ENCODE measurements around the gene SH3BP5. TPM values are rescaled to one million over a fixed set of nuclear protein-coding genes. Genes with fewer than 3 reads are reported as not detected.
"Not testable (repeated sequence)": the region's sequence is repeated elsewhere in the genome, so short reads cannot be mapped to it uniquely, and the experiment has no call there.

The SH3BP5 gene
- total RNA-seq, 2 experiments from 2014 or later, result 15.1 to 31.3 TPM

DNA sequence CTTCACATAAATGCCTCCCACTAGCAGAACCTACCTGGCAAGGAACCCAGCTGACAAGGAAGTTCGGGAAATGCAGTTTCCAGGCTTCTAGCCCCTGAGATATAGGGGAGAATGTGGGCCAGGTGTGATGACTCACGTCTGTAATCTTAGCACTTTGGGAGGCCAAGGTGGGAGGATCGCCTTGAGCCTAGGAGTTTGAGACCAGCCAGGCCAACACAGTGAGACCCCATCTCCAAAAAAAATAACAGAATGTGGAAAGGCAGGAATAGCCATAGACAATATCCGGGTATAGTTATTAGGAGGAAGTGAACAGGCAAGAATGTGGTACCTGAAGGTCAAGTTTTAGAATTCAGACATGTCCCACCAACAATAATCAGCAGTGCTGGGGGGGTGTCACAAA lies 40.5 kb upstream of the SH3BP5 start:
- Histone ChIP-seq H4K20me1 (ENCODE audit: insufficient read depth, low read length) (no peaks in the 10 kb centered on the region), H3K36me3 (ENCODE audit: insufficient read depth, low read length) (no peaks in the 10 kb centered on the region), H3K27ac (ENCODE audit: low read depth, low read length, poor library complexity, severe bottlenecking) (no peak overlapping the region), H3K9me3 (ENCODE audit: low read length) (no peaks in the 10 kb centered on the region), H3K4me2 (ENCODE audit: low read length) (no peak overlapping the region), H3K9me2 (ENCODE audit: insufficient read depth, low read length) (no peaks in the 10 kb centered on the region), H3K4me3 (ENCODE audit: low read depth, low read length, poor library complexity, severe bottlenecking) (no peak overlapping the region), H3K79me2 (ENCODE audit: insufficient read depth, low read depth, low read length) (no peaks in the 10 kb centered on the region), H2AFZ (ENCODE audit: low read length) (no peak overlapping the region), H3K4me1 (ENCODE audit: insufficient read depth, low read length, poor library complexity, severe bottlenecking) (peaks cover 10% of the 10 kb centered on the region)
- TF ChIP-seq, protein P1, sequence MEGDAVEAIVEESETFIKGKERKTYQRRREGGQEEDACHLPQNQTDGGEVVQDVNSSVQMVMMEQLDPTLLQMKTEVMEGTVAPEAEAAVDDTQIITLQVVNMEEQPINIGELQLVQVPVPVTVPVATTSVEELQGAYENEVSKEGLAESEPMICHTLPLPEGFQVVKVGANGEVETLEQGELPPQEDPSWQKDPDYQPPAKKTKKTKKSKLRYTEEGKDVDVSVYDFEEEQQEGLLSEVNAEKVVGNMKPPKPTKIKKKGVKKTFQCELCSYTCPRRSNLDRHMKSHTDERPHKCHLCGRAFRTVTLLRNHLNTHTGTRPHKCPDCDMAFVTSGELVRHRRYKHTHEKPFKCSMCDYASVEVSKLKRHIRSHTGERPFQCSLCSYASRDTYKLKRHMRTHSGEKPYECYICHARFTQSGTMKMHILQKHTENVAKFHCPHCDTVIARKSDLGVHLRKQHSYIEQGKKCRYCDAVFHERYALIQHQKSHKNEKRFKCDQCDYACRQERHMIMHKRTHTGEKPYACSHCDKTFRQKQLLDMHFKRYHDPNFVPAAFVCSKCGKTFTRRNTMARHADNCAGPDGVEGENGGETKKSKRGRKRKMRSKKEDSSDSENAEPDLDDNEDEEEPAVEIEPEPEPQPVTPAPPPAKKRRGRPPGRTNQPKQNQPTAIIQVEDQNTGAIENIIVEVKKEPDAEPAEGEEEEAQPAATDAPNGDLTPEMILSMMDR (conservative IDR thresholded peaks at IDR 0.05; ENCODE audit: low read length), result no peak
- TF ChIP-seq EZH2phosphoT487 (IDR thresholded peaks at IDR 0.05; ENCODE audit: borderline replicate concordance, low read depth, low read length), result no peak
- DNase-seq (ENCODE audit: low spot score), result no peak
- POLR2A ChIA-PET, result interaction anchor here (1.0 to 1.6 kb wide), 2 partner anchors 9 to 11 kb away, joined by 3 to 4 read pairs; no protein-coding TSS in a partner anchor
- no TSS peak for BruUV-seq (replicated peaks)
- CTCF ChIA-PET (ENCODE audit: unreplicated experiment), result no interaction called here
- intact Hi-C loops (cut with micrococcal nuclease; ENCODE audit: unreplicated experiment), result no loop called here

DNA sequence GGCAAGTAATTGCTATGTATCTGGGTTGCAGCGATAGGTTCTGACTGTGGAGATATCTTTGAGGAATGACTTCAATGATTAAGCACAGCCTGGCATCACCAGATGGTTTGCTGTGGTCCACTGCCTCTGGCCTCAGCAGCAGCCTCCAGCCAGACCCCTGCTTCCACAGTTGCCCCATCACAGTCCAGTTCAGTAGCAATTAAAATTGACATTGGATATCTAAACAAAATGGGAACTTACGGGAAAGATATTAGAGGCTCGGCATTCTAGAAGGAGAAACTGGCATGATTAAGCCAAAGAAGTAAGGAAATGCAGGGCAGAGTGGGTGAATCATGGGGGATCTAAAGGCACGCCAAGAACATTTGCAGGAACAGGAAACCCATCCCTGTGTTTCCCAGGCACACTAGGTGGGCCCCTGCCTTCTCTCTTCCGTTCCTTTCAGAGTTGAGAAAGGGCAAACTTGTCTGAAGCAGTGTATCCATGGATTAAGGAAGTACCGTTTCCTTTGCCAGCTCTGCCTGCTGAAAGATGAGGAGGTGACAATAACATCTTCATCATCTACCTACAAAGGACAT lies 36.3 kb upstream of the SH3BP5 start:
- H3K79me2 ChIP-seq (ENCODE audit: insufficient read depth, low read depth, low read length), result no peaks in the 10 kb centered on the region
- no peaks in the 10 kb centered on the region for H3K9me2 ChIP-seq (ENCODE audit: insufficient read depth, low read length)
- intact Hi-C loops (cut with micrococcal nuclease; ENCODE audit: unreplicated experiment), result no loop called here
- no peaks in the 10 kb centered on the region for H3K9me3 ChIP-seq (ENCODE audit: low read length)
- TF ChIP-seq EZH2phosphoT487 (IDR thresholded peaks at IDR 0.05; ENCODE audit: borderline replicate concordance, low read depth, low read length), result no peak
- TF ChIP-seq, protein P1 (conservative IDR thresholded peaks at IDR 0.05; ENCODE audit: low read length), result no peak
- no peak overlapping the region for H3K4me3 ChIP-seq (ENCODE audit: low read depth, low read length, poor library complexity, severe bottlenecking)
- H4K20me1 ChIP-seq (ENCODE audit: insufficient read depth, low read length), result no peaks in the 10 kb centered on the region
- POLR2A ChIA-PET, result interaction anchor here (0.7 to 1.2 kb wide), 2 partner anchors 7 to 36 kb away, joined by 3 to 7 read pairs; no protein-coding TSS in a partner anchor
- no peaks in the 10 kb centered on the region for H3K36me3 ChIP-seq (ENCODE audit: insufficient read depth, low read length)
- CTCF ChIA-PET (ENCODE audit: unreplicated experiment), result no interaction called here
- peaks cover 11% of the 10 kb centered on the region for H3K4me1 ChIP-seq (ENCODE audit: insufficient read depth, low read length, poor library complexity, severe bottlenecking)
- H3K27ac ChIP-seq (ENCODE audit: low read depth, low read length, poor library complexity, severe bottlenecking), result no peak overlapping the region
- no peak for DNase-seq (ENCODE audit: low spot score)
- no peak overlapping the region for H3K4me2 ChIP-seq (ENCODE audit: low read length)
- BruUV-seq (replicated peaks), result no TSS peak
- H2AFZ ChIP-seq (ENCODE audit: low read length), result no peak overlapping the region

DNA sequence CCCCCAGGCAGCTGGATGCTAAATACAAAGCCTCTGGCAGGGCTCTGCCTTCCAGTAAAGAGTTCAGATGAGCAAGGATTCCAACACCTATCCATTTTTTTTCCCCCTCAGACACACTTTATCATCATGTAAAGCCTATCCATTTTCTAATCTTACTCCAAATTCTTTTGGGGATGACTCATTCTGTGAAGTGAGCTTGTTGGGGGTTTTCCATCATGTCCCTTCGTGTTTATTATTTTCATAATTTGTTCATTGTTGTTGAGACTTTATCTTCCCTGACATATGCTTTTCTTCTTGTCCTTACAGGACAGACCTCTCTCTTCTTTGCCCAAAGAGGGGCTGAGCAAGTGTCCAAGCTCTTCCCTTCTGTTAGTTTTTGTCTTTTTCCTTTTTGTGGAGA lies 34.7 kb upstream of the SH3BP5 start:
- H3K27ac ChIP-seq (ENCODE audit: low read depth, low read length, poor library complexity, severe bottlenecking), result no peak overlapping the region
- H3K4me3 ChIP-seq (ENCODE audit: low read depth, low read length, poor library complexity, severe bottlenecking), result no peak overlapping the region
- no peaks in the 10 kb centered on the region for H3K9me3 ChIP-seq (ENCODE audit: low read length)
- no peak for DNase-seq (ENCODE audit: low spot score)
- CTCF ChIA-PET (ENCODE audit: unreplicated experiment), result interaction anchor here (0.5 kb wide), 1 partner anchor 102 kb away, joined by 4 read pairs; no protein-coding TSS in a partner anchor
- H3K9me2 ChIP-seq (ENCODE audit: insufficient read depth, low read length), result no peaks in the 10 kb centered on the region
- peaks cover 21% of the 10 kb centered on the region for H3K4me1 ChIP-seq (ENCODE audit: insufficient read depth, low read length, poor library complexity, severe bottlenecking)
- no peak overlapping the region for H3K4me2 ChIP-seq (ENCODE audit: low read length)
- intact Hi-C loops (cut with micrococcal nuclease; ENCODE audit: unreplicated experiment), result no loop called here
- H2AFZ ChIP-seq (ENCODE audit: low read length), result no peak overlapping the region; the same call in 1 of the 2 replicates
- no peaks in the 10 kb centered on the region for H3K79me2 ChIP-seq (ENCODE audit: insufficient read depth, low read depth, low read length)
- H4K20me1 ChIP-seq (ENCODE audit: insufficient read depth, low read length), result no peaks in the 10 kb centered on the region
- BruUV-seq (replicated peaks), result no TSS peak
- POLR2A ChIA-PET, result interaction anchor here (0.5 to 1.4 kb wide), 10 partner anchors 9 to 430 kb away, joined by 3 to 5 read pairs (median 3); no protein-coding TSS in a partner anchor
- TF ChIP-seq EZH2phosphoT487 (IDR thresholded peaks at IDR 0.05; ENCODE audit: borderline replicate concordance, low read depth, low read length), result no peak
- TF ChIP-seq, protein P1 (conservative IDR thresholded peaks at IDR 0.05; ENCODE audit: low read length), result no peak
- no peaks in the 10 kb centered on the region for H3K36me3 ChIP-seq (ENCODE audit: insufficient read depth, low read length)

DNA sequence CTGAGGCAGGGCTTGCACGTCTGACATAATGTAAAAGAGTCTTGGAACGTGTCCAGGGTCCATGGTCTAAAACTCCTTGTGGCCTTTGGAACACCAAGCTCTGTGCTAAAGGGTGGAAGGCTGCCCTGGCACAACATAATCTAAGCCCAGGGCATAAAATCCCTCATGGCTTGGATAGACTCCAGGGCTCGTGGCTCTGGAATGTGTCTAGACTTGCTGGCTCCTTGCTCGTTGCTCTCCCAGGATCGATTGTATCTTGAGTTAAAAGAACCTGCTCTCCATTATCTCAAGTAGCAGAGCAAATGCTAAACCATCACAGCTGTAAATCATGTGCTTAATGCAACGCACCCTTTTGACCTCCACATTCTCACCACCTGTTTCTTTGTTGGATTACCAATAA lies 31.7 kb upstream of the SH3BP5 start:
- H4K20me1 ChIP-seq (ENCODE audit: insufficient read depth, low read length); H2AFZ ChIP-seq (ENCODE audit: low read length); H3K36me3 ChIP-seq (ENCODE audit: insufficient read depth, low read length); BruUV-seq (replicated peaks); H3K4me2 ChIP-seq (ENCODE audit: low read length); DNase-seq (ENCODE audit: low spot score); H3K9me3 ChIP-seq (ENCODE audit: low read length); CTCF ChIA-PET (ENCODE audit: unreplicated experiment); H3K79me2 ChIP-seq (ENCODE audit: insufficient read depth, low read depth, low read length); H3K9me2 ChIP-seq (ENCODE audit: insufficient read depth, low read length); H3K4me3 ChIP-seq (ENCODE audit: low read depth, low read length, poor library complexity, severe bottlenecking); H3K27ac ChIP-seq (ENCODE audit: low read depth, low read length, poor library complexity, severe bottlenecking); intact Hi-C loops (cut with micrococcal nuclease; ENCODE audit: unreplicated experiment): not testable (repeated sequence)
- POLR2A ChIA-PET, result interaction anchor here (0.6 to 1.4 kb wide), 3 partner anchors 8 to 26 kb away, joined by 3 to 4 read pairs (median 3); no protein-coding TSS in a partner anchor
- H3K4me1 ChIP-seq (ENCODE audit: insufficient read depth, low read length, poor library complexity, severe bottlenecking), result peaks cover 39% of the 10 kb centered on the region
